ENCODE measurements around the gene FGFRL1.

The FGFRL1 gene

DNA sequence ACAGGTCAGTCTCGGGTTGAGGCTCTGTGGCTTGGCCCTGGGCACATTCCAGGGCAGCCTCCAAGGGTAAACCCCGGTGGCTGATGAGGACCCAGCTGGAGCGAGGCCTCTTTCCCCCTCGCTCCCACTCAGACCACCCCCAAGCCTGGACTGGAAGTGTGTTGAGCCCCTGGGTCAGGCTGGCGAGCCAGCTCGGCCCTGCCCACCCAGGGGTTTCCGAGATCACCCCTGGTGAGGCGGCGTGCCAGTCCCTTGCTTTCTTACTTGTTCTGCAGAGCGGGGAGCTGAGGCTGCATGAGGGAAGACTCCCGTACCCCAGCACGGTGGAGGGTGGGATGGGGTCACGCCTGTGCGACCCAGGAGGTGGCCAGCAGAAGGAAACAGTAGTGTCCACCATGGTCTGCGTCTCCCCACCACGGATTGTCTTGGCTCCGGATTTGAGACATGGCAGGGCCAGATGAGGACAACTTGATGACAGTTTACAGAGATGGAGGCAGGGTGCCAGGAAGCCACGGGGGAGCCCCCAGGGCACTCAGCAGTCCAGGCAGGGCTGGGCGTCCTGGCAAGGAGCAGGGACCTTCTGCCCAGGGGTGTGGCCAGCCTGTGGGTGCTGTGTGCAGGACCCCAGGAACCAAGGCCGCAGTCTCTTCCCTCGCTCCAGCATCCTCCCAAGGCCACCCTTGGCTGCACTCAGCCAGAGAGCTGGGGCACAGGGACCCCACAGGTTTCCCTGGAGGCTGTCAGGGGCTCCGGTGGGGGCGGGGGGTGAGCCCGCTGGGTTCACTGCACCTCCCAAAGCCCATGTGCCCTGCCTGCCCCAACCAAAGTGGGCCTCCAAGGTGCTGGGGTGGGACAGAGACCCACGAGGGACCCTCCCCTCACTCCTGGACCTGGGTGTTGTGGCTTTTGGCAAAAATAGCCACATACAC lies 6.6 kb upstream of the FGFRL1 start:
- DNase-seq, result no peak

DNA sequence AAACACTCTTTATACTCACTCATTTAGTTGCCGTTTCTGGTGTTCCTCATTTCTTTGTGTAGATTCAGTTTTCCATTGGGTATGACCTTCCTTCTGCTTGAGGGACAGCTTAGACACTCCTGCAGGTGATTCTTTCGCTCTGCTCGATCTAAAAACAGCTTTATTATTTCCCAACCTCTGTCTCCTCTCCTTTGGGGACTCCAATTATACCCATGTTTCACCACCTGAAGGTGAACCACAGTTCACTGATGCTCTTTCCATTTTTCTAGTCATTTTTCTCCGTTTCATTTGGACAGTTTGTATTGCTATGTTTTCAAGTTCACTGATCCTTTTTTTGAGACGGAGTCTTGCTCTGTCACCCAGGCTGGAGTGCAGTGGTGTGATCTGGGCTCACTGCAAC lies 4.6 kb upstream of the FGFRL1 start:
- no peak for DNase-seq

DNA sequence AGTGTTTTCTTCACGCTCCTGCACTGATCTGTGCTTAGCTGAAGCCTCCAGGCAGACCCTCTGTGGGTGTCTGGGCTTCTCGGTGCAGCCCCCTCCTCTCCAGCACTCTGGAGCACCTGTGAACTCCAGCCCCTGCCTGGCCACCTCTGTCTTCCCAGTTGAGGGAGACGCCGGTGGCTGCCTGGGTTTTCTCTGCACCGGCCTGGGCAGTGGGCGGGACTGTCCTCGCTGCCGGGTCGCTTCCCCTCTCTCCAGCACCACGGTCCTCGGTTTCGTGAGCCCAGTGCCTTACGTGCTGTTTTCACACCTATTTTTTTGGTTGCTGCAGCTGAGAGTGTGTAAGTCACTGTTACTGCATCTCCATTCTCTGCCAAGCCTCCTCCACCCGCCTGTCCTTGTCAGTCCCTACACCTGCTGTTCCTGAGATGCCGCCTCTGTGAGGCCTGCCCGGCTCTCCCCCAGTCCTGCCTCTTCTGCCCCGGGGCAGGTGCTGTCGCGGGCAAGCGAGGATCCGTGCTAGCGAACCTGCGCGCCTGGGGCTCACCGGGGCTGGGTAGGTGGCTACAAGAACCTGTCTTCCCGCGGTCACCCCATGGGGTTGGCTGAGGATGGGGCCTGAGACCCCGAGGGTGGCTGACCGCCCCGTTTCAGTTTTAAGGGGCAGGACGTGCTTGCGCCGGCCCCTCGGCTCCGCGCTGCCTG lies 2.4 kb upstream of the FGFRL1 start:
- peak in 5 of 51 donors; percentile 25 to 56 (median 47) for DNase-seq

DNA sequence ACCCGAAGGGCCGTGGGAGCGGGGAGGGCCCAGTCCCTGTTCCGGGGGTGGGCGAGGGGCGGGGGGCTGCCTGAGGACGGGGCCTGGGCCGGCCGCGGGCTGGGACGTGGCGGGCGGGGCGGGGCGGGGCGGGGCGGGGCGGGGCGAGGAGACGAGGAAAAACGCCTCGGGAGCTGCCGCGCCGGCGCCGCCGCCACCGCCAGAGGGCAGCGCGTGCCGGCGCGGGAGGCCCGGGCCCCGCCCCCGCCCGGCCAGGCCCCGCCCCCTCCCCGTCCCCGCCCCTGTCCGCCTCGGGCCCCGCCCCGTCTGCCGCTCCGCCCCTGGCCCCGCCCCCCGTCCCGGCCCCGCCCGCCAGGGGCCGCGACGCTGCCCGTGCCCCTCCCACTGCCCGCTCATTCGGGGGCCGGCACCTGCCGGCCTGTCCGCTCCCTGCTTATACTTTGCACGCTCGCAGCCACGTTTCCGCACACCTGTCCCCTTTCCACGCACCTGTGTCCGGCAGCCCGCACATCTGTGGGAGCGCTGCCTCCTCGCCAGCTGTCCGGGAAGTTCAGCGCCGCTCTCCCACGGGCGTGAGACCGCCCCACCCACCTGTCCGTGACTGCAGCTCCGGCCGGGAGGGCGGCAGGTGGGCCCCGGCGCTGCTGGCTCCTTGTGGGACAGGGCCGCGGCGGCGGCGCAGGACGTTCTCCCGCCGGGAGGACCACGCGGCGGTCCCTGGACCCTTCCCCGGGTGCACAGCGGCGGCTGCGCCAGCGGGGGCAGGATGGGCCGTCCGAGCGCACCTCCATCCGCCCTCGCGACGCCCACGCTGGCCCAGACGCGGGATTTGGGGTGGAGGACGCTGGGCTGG lies 1.7 kb upstream of the FGFRL1 start:
- DNase-seq, result peak in 38 of 51 donors; percentile 13 to 83 (median 52)

DNA sequence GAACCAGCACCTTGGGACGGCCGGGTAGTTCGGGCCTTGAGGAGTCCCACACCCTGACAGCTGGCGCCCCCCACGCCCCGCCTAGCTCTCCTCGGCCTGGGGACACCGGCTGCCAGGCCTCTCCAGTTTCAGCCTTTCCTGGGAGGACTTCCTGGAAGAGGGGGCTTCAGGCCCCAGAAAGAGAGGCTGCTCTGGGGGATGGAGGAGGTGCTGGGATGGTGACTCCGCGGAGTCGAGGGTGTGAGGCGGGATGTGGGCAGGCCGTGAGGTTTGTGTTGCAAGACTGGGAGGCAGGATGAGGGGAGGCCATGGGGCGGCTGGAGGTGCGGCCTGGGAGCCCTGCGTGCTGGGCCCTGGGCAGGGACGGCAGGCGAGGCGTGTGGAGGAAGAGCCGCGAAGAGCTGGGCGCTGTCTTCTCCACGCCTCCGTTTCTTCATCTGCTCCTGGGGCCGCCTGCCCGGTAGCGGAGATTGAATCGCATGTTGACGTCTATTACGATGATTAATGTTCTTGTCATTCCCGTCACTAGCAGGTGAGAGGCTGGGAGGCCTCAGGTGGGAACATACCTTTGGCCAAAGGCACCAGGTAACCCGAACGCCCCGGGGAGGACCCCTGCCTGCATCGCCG lies 918 bp upstream of the FGFRL1 start:
- peak in 3 of 51 donors; percentile 17 to 44 (median 25) for DNase-seq

DNA sequence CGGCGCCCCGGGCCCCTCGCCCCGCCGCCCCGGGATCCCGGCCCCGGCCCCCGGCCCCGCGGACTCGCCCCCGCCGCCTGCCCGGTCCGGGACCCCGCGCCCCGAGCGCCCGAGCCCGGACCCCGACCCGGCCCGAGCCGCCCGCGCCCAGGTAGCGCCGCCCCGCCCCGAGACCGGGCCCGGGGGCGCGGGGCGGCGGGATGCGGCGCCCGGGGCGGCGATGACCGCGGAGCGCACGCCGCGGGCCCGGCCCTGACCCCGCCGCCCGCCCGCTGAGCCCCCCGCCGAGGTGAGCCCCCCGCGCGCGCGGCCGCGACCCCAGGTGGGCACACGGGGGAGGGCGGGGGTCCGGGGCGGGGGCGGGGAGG lies 224 bp downstream of the FGFRL1 start:
- DNase-seq, result no peak

DNA sequence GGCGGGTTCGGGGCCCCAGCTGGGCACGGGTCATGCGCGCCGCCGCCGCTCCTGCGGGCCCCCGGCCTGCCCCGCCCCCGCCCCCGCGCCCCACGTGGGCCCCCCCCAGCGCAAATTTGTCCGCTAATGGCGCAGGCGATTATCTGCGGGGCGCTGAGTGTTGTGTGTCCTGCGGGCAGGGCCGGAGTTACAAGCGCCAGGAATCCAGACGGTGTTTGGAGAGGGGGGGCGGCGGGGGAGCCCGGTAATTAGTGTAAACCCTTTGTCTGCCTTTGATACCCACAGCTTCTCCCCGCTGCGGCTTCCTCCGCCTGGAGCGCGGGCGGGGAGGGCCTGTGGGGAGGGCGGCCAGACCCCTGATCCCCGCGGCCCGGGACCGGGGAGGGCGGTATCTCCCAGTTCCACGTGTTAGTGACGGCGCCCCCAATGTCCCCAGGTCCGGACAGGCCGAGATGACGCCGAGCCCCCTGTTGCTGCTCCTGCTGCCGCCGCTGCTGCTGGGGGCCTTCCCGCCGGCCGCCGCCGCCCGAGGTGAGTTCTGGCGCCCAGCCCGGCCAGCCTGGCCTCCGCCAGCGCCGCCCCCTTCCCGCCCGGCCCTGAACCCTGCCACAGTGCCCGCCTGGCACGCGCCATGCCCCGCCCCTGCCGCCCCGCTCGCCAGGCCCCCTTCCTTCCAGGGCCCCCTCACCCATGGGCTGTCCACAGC lies 761 bp downstream of the FGFRL1 start:
- DNase-seq, result peak in 1 of 51 donors; percentile 11

DNA sequence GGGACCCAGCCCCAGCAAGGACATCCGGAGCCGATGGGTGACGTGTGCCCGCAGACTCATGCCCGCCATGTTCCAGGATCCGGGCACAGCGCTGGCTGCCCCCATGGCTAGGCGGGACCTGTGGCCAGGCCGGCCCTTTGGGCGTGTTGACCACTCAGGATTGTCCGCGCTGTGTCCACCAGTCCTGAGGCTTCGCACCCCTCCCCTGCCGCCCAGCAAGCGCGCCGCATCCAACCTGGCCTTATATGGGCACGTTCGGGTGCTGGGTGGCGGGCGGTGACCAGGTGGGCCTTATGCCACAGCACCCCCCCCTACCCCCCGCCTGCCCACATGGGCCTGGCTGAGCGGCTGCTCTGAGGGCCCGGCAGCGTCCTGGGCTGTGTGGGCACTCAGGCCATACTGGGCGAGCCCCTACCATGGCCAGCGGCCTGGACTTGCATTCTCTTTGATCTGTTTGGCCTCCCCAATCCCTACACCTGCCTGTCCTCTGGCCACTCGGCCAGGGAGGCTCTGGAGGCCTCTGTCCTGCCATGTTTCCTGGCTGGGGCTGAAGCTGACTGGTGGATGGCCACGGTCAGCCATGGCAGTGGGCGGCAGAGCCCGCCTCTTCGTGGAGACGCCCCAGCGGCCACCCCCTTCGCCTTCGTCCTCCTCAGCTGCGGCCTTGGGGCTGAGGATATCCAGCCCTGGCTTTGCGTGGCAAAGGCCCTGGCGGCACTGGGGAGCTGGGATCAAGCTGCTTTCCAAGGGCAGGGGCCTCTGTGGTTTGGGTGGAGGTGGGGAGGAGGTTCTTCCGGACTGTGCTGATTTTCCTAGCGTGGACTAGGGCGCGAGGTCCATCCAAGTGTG lies 2.0 kb downstream of the FGFRL1 start:
- DNase-seq, result no peak

DNA sequence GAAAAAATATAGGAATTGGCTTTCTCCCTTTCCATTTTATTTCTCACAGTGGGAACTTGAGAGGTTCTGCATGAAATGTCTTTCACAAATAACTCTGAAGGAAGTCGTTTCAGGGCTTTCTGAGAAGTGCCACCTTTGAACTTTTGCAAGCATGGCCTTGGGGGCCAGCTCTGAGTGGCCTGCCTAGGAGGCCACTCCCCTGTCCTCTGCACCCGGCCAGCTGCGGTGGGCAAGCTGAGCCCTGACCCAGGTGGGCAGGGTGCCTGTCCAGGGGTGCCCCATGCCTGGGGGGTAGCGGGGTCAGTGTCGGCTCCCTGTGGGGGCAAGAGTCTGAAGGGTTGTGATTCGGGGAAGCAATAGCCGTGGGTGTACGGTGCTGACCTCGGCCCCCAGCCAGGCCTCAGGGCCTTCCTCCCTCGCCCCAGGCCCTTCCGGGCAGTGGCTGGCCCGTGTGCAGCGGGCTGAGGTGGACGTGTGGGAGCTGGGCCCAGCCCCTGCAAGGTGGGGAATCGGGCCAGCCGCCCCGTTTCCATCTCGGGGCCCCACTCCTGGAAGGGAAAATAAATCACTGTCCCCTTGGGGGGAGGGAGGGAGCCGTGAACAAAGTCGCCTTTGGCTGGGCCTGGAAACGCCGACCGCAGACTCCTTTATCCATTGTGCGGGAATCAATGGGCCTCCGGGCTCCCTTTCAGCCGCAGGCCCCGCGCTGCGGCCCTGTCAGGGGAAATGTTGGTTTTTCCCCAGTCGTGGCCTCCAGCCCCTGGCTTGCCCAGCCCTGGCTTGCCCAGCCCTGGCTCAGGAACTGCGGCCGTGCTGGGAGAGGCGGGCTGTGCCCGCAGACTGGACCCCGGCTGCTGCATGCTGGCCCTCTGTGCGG lies 3.1 kb downstream of the FGFRL1 start:
- DNase-seq, result peak in 48 of 51 donors; percentile 29 to 92 (median 71)

DNA sequence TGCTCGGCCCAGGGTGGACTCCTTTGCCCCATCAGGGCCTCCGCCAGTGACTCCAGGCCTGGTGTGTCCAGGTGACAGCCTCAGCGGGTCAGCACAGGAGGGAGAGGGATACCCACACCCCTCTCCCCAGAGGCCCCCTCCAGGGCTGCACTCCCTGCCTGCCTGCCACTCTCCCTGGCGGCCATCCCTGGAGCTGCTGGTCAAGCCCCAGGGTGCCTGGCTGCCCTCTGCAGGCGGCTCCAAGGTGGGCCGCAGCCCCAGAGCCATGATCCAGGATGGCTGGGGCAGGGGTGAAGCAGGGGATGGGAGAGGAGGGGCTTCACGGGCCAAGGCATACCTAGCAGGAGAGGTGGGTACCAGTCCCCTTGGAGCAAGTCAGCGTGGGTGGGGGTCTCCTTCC lies 3.8 kb downstream of the FGFRL1 start:
- peak in 11 of 51 donors; percentile 30 to 71 (median 61) for DNase-seq

DNA sequence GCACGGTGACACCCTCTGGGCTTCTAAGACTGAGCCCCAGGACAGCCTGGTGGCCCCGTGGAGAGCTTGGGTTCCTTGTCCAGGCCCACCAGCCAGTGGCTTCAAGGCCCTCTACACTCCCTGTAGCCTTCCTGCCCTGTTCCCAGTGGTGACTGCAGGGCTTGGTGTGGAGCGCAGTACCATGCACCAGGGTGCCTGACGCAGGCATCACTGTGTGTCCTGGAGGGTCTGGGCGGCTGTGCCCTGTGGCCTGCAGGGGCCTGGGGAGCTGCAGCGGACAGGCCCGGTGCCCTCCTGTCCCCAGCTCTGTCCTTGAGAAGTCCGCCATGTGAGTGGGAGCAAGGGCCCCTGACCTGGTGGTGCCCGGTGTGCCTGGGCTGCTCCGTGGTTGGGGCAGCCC lies 4.3 kb downstream of the FGFRL1 start:
- DNase-seq, result no peak

DNA sequence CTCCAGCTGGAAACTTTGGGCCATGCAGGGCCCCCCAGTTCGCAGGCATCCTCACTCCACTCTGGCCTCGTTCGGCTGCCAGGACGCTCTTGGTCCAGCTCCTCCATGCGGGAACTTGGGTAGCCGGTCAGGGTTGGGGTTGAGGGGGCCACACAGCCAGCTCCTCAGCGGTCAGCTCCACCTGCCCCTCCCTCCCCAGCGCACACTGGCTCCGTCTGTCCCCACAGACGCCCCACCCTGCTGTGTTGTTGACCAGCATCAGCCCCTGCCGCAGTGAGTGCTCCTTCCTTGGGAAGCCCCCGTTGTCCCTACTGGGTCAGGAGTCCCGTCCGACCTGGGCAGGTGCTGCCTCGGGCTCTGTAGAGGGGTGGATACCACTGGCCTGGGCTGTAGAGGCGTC lies 5.8 kb downstream of the FGFRL1 start:
- DNase-seq, result no peak

DNA sequence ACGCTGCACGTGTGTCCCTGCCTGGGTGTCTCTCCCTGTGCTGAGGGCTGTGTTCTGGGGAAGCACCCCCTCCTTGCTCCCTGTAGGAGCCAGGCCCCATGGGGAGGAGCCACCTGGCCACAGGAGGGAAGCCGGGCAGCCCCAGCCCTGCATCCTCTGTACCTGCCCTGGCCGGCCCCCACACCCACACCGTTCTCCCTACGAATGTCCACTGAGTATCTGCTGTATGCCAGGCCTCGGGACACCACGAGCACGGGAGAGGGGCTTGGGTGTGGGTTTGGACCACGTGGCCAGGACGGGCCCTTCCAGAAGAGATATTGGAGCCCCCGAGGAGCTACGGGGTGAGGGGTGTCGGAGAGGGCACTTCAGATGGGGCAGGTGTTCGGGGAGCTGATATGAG lies 6.3 kb downstream of the FGFRL1 start:
- no peak for DNase-seq

DNA sequence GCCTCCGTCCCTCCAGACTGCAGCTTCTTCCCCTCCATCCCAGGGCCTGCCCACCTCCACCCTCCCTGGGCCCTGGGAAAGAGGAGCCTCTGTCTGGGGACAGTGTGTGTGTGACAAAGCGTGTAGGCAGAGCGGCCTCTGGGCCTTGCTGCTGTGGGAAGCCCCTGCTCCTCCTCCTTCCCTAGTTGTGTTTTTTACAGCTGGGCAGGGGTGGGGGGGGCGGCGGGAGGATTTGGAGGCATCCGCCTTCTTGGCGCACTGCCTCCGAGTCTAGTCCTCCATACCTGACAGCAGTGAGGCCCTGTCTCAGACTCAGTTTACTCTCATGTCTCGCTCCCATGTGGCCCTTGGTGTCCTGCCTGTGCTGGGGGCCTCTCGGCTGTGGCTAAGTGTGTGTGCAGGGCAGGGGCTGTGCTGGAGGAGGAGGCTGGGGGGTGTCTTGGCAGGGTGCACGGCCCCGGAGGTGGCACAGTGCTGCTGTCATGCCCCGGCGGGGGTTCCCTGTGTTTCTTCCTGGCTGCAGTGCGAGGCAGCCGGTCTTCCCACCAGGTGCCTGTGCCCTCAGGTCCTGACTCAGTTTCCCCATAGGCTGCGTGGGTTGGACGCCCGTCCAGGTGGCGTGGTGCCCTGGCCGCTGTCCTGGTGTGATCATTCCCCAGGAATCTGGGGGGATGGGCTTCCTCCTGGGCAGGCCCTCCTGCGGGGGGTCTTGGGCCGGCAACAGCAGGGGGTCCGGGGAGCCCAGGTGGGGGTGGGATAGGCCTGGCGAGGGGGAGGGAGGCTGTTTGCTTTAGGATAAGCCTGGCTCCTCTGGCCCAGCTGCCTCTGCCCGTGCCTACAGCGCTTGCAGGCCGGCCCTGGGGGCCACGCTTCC lies 7.0 kb downstream of the FGFRL1 start:
- no peak for DNase-seq

DNA sequence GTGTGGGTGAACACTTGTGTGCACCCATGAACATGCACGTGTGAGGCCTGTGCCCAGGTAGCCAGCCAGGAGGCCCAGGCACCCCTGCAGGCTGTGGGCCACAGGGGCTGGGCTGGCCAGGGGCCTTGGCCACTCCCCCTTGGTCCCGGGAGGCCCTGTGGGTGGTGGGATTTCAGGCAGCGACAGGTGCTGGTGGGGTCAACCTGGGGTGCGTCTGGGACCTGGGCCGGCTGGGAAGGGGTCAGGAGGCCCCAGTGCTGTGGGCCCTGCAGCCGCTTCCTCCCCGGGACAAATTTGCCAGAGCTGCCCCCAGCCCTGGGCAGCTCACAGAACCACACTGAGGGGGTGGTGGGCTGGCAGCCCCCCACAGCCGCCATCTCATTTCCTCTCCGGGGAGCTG lies 7.9 kb downstream of the FGFRL1 start:
- DNase-seq, result no peak

DNA sequence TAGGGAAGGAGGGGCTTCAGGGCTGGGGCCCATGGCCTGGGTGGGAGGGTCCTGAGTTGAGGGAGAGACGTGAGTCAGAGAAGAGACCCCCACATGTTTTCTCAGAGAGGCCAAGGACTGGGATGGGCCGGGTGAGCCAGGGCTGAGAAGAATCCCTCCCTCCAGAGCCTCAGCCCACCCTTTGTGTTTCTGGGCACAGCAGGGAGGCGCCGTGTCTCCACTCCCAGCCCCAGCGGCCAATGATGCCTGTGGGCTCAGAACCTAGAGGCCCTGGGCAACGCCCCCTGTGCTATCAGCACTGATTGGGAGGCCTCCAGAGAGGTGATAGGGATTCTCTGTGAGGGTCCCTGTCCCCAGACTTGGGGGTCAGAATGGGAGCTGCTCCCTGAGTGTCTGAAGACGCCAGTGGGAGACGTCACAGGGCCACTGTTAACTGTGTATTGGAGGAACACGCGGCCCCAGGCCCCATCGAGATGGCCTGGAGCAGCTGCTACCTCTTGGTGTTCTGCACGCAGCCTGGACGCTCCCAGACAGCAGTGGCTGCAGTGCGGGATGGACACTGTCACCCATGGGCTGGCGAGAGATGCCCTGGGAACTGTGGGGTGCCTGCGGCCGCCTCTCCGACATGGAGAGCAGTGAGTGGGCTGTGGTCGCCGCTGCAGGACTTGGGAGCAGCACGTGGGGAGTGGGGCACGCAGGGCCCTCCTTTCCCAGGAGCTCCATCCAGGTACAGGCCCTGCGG lies 8.5 kb downstream of the FGFRL1 start:
- DNase-seq, result no peak

Data from hypothalamus (tissue), 51 donors.